HG02759 (cell line): Measurements from ENCODE around the gene DACH2.

Experiments
- ATAC-seq: cut with Tn5 transposase; IDR thresholded peaks from one replicate; pipeline ENCODE4 v1.9.1; 2021; ENCODE audit warnings: mild to moderate bottlenecking, moderate library complexity; ENCODE audit not compliant: unreplicated experiment

The DACH2 gene

DNA sequence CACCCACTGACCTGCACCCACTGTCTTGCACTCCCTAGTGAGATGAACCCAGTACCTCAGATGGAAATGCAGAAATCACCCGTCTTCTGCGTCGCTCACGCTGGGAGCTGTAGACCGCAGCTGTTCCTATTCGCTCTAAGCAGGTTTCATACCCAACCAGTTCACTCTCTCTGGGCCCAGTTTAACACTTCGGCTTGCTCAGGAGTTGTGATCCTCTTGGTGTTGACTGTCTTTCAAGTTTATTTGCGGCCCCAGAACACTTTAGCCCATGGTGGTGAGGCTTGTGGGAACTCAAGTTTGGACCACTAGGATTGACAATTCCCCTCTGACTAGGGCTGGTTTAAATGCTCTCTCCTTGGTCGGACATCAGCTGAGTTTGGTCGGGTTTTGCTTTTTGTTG, 147.0 kb downstream of the DACH2 start:
- ATAC-seq, result no peak

DNA sequence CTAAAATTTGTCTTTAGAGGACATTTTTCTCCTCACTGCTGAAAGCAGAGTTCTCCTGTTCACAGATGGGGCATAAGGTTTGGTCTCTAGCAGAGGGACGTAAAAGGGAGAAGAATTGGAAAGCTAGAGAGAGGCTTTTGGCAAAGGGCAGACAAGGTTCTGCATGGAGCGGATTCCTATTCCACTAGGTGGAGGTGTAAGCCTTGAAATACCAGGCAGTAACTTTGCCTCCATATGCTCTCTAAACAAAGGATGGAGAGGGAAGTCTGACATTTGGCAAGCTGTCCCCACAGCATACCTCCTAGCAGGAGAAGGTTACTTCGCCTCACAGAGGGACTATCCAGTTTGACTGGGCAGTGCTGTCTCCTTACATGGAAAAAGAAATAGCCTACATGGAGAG, 174.7 kb downstream of the DACH2 start:
- ATAC-seq, result no peak

DNA sequence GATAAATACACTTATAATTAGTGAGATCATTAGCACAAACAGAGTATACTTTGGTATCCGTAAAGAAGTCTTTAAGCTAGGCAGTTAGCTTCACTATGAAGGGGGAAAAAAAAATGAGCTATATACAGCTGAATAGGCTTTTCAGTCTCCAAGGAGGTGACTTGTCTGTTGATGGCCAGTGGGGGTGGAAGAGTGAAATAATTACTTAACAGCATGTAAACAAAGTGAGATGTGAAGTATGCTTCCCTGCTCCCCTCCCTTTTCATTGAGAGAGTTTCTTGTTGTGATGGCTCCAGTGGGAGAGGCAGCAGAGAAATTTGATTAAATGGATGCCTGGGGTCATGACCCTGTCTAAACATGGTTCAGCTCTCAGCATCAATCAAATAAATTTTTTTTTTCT, 180.9 kb downstream of the DACH2 start:
- no peak for ATAC-seq

DNA sequence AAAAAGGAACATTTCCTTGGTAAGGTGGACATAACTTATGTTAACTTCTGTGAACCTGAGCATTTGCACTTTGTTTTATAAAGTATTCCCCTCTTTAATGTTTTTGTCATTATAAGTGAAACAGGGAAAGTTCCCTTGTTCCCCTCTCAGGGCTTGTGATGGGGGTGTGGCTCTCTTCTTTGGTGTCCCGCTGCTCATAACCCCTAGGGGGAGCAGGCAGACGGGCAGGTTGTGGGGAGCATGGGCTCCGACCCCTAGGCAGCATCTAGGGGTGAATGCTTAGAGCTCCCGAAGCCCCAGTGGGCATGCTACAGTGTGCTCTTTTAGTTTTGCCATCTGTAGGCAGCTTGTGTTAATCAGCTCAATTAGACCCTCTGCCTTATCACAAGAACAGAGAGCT, 200.4 kb downstream of the DACH2 start:
- no peak for ATAC-seq

DNA sequence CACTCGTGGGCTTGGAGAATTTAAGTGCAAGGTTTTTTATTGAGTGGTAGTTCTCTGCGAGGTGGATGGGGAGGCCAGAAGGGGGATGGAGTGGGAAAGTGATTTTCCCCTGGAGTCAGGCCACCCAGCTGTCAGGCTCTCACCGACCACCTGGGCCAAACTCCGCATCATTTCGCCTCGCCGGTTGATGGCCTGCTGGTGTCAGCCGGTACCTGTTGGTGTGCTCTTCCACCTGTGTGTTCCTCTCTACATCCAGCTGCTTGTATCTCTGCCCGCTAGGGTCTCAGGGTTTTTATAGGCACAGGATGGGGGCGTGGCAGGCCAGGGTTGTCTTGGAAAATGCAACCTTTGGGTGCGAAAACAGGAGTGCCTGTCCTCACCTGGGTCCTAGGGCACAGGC, 200.9 kb downstream of the DACH2 start:
- ATAC-seq, result no peak

DNA sequence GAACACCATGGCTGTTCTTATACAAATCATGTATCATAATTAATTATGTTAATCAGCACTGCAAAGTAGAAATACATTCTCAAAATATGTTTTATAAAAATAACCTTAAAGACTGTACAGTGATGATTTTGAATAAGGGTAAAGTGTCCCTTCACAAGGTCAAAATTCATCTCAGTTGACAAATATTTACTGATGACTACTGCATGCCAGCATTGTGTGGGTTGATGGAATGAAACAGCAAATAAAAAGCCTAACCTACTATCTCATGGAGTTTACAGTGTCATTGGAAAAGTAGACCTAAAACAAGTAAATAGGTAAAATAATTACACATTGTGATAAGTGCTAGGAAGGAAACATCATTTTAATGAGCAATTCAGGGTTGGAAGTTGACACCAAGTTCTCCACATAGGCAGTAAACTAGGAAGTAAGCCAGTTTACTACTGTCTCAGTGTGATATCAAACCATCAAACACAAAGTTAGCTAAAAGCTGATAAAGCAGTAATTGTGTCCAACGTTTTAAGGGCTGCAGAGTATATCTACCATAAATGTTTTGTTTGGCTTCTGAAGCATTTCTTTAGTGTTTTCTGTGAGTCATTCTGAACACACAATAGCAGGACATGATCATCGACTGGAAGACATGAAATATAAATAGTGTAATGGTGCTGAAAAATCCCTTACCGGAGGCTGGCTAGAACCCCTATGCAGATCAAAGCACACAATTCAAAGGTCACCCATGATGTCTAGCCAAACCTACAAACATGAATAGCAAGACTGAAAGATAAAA, 221.8 kb downstream of the DACH2 start:
- ATAC-seq, result no peak

DNA sequence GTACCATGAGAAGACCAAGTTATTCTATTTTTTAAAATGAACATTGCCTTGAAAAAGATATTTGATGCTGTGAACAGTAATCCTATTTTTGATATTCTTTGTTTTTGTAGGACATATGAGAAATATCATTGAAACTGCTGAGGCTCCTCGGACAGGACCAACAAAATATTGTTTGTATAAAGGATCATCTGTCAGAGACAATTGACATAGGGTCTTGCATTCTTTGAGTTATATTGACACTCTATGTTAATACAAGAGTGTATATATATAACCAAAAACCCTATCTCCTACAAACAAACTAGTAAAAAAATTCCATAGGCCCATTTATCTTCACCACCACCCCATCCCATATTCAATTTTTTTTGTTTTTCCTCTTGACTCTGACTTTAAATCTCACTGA, 222.7 kb downstream of the DACH2 start:
- ATAC-seq, result no peak

DNA sequence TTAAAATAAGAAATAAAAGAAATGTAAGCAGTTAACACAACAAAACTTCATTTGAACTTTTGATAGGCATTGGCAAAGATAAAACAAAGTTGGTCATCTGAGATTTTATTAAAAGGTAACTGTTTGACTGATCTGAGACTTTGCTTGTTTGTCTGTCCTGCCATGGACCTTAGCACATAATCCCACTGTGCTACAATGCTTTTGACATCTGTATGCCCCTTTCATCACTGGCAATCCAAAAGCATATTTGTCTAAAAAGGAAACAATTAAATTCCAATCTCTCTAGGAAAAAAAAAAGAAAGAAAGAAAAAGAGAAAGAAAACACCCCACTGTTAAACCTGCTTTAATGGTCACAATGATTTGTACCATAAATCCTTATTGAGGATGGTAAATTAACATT, 231.0 kb downstream of the DACH2 start:
- ATAC-seq, result no peak

DNA sequence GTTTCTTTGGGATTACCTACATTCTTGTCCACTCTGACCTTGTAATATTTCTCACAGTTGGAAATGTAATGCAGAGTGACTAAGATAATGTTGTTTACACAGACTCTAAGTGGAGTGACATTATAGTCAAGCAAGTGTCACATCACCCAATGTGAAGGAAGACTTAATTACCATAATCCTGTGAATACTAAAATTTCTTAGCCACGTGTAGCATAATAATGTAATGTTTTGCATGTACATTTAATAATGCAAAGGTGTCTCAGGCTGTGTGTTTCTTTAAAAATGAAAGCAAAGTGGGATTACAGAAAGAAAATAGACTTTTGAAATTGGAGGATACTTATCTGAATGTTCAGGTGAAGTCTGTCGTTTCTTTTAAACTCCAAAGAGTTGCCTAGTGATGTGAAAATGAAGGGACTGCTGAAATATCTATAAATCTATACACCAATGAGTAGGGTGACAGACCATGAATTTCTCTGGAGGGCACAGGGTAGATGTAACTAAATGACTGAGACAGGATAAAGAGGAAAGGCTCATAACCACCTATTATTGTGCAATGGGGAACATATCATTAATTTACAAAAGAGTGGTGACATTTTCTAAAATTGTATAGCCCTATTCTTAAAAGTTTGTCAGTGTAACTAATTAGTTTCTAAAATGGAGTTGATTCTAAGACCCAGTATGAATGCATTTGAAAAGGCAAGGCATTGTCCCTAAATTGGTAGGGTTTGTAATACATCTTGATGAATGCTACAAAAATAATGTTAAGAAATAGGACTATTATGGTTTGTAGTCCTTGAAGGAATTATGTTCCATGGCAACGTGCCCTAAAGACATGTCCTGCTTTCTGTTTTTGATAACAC, 235.7 kb downstream of the DACH2 start:
- no peak for ATAC-seq

DNA sequence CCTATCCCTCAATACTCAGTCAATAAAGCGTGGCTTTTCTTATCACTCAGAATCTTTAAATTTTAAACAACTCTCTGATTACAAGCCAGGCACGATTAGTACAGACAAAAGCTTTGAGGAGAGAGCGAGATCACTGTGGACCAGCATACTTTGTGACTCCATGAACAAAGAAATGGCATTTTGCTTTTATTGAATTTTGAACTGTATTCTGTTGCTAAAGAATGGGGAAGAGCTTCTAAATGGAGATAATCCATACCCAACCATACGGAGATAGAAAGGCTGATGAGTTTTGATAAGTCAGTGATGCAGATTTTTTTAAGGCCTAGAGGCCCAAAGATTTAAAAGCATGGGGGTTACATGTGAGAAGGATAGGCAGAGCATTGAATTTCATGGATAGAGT, 259.1 kb downstream of the DACH2 start:
- ATAC-seq, result no peak

DNA sequence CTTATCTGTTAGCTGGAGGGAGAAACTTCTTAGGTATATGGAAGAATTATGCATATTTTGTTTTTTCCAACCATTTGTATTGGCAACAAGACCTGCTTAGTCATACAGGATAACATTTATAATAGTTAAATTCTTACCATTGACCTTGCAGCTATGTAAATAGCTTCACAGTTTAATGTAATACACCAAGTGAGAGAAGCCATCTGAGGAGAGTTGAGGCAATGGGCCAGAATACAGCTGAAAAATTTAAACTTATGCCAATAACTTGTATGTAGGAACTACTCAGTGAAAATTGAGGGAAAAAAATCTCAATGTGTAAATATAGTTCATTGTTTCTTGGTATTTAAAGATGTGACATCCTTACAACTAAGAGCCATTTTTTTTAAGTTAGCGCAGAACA, 273.5 kb downstream of the DACH2 start:
- ATAC-seq, result no peak

DNA sequence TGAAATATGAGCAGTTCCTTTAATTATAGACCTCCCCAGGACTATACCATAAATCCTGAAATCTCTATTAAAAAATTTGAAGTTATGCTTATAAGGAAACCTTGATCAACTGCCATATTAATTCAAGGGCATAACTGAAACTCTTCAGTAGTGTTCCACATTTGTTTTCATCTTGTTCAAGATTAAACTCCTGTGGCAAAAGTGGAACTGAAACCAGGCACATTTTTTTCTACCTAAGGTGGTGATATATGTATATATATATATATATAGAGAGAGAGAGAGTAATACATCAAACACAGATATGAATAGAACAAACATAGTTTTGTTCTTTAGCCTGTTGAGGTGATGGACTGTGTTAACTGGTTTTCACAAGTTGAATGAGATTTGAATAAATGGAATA, 287.9 kb downstream of the DACH2 start:
- no peak for ATAC-seq

DNA sequence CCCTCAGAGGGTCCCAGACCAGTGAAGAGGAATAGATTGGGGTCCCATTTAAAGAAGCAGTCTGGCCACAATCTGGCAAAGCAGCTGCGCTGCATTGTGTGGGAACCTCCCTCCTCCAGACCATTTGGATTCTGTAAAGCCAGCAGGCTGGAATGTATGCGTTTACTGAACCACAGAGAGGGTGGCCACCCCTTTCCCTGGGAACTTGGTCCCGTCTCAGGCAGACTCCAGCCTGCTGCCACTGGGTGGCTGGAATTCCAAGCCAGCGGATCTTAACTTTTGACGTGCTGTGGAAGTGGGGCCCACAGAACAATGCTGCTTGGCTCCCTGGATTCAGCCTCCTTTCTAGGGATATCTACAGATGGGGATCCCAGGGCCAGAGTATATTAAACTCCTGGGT, 307.2 kb downstream of the DACH2 start:
- no peak for ATAC-seq

DNA sequence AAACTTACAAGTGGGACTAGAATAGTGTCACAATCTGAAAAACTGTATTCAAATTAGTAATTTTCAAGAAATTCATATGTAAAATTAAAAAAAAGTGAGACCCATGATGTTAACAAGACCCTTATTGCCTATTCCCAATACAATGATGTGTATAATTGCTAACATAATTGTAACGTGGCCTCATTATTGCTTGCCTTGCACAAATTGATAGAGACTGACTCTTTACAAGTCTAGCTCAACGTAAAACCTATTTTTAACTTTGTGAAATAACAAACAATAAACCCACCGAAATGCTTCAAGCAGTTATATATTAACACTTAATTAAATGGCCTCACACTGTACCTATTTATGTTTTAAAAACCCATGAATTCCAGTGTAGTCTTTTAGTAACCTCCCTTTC, 312.5 kb downstream of the DACH2 start:
- no peak for ATAC-seq

DNA sequence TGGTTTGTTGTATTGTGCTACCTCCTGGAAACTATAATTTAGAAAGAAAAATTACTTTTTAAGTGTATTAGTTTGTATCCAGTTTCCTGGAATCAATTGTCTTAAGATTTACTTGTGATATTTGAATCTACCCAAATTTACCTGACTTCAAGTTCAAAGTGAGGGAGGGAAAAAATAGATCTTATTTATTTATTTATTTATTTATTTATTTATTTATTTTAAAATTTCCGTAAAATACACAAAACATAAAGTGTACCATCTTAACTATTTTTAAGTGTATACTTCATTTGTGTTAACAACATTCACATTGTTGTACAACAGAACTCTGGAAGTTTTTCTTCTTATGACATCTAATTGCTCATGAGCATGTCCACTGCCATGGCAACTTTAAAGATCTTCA, 356.0 kb downstream of the DACH2 start:
- no peak for ATAC-seq

DNA sequence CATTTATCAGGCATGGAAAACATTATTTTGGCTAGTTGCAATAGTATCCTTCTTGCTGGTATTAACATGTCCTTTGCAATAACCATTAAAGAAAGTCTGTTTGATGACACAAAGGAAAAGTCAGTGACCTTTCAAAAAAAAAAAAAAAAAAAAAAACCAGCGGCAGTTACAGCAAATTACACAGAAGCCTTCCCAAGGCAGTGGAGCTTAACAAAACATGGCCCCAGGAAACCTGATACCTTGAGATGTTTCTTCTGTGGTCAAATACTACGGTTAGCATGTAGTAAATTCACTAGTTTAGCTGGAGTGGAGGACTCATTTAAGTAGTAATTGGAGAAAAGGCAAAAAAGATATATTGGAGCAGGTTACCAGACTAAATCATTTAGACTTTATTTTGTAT, 359.1 kb downstream of the DACH2 start:
- no peak for ATAC-seq

DNA sequence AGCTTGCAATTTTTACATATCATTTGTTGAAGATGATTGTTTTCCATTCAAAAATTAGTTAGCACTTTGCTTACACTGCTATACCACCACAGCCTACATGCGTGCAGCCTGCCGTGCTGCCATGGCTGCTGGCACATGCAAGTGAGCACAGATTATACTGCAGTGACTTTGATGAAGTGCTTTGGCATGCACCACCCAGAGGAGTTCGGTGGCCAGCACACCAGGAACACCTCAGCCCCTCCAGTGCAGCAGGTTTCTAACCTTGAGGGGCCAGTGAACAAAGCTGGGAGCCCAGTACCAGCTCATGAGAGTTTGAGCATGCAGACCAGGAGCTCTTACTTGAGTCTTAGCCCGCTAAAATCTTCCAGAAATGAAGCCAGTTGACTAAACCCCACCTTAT, 431.5 kb downstream of the DACH2 start:
- ATAC-seq, result no peak

DNA sequence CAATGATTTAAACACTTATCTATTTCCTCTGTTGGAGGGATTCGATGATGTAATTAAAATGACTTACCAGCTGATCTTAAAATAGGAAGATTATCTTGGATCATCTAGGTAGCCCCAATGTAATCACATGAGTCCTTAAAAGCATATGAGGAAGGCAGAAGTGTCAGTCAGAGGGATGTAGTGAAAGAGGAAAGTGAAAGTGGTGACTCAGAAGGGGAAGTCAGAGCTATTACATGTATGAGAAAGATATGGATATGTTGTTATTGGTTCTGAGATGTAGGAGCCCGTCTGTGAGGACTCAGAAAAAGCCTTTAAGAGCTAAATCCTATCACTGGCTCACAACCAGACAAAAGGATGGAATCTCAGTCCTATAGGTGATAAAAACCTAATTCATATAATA, 456.4 kb downstream of the DACH2 start:
- no peak for ATAC-seq

DNA sequence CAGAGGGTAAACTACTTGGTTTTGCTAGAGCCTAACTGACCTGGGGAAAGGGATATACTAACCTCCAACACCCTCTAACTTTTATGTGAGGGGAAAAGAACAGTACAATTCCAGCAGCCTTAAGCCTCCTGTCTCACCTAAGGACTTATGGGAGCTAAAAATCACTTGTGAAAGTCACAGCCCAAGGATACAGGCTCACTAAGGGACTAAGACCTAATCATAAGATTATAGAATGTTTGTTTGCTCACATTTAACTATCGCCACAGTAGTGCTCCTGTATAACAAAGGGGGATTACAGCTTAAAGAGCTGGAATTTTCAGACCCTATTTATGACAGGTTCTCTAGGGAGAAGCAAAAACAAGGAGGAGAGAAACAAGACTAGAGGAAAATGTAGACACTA, 548.7 kb downstream of the DACH2 start:
- ATAC-seq, result no peak

DNA sequence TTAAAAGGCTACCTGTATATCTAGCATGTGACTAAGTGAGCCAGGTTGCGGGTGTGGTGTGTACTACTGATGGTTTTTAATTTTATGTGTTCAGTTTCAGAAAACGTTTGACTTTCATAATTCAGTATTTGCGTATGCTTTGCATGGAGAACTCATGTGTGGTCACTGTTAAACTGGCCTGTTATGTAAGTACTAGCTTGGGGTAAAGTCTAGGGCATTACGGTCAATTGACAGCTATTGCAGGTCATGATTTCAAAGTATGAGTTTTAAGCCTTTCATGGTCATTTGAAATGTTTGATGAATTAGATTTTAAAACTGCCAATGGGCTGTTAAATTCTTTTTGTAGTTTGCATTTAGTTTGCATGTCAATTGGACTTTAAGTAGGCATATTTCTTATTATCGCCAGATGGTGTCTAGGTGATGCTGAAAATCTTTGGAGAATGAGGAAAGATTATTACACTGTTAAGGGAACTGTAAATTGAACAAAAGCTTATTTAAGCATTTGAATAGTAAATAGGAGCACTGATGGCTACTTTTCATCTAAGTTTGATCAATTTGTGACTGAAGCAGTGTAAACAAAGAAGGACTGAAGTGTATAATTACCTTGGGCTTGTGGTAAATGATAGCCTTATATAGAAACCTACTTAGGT, 563.4 kb downstream of the DACH2 start:
- ATAC-seq, result no peak

DNA sequence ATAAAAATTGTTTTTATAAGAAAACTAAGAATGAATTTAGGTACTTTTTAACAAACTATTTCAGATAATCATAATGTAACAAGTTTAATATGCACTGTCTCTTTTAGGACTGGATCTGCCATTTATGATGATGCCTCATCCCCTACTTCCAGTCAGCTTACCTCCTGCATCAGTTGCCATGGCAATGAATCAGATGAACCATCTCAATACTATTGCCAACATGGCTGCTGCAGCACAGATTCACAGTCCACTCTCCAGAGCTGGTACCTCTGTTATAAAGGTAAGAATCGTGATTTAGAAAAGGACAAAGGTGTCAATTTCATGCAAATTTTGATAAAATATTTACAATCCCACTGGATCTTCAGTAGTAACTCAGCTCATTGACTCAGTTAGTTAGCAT, 566.2 kb downstream of the DACH2 start:
- ATAC-seq, result no peak

DNA sequence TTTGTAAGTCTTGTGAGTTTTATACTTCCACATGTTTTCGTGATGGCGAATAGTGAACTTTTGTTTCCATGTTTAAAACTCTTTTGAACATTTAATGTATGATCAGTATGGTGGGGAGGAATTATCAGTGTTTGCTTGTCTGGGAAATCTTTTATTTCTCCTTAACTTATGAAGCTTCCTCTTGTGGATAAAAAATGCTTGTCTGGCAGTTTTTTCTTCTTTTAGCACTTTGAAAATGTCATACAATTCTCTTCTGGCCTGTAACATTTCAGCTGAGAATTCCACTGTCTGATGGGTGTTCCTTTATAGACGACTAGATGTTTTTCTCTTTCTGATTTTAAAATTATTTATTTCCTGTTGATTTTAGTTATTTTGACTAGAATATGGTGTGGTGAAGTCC, 576.0 kb downstream of the DACH2 start:
- ATAC-seq, result no peak
